Stimulated activated CD4-positive, alpha-beta T cell treated with anti-CD3 and anti-CD28 coated beads, Interleukin-4, amount 100 ng/mL, for 48 hours (primary cell): ENCODE measurements around the gene NEK6.

Experiments
- DNase-seq, 2 donors: peaks; one replicate each; pipeline ENCODE4 v3.0.0-alpha.2; 2020; ENCODE audit warnings: low read depth in 2 of 2

NEK6 gene

GRCh38 chr9:124399323-124399967 is 141.7 kb downstream of the NEK6 start:
- DNase-seq: no peak

DNA sequence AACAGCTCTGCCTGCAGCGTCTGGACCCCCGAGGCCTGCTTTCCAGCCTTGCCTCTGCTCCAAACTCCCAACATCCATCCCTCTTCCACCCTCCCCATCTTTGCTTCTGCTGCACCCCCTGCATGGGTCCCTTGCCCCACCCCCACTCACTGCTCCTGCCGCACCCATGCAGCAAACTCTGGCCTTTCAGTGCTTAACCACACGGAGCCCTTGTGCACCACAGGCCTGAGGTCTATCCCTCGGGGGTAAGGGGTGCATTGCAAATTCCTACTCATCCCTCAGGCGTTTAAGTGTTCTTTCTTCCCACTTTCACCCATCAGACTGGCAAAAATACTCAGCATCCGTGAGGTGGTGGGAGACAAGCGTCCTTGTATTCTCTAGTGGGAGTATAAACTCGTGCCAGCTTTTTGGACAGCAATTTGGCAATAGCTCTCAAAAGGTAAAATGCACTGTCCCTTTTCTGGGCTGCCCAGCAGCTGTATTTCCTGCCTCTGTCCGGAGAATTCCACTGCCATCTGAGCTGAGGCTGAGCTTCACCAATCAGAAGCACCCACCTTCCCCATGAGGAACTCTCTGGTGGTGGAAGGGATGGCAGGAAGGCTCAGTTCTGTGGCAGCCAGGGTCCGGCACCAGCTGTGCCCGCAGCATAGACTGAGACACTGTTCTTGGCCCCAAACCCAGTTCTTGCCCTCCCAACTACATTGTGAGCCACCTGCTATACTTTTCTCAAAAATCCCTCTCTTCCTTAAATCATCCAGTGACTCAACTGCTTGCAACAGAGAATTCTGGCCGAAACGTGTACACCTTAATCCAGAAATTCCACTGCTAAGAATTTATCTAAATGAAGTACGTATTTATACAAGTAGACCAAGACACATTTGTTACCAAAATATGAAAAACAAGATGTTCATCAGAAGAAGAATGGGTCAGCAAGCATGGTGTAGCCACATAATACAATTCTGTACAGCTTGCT is 142.5 kb downstream of the NEK6 start:
- no peak for DNase-seq
